ENCODE data around the gene SCD5.

The SCD5 gene

GRCh38 chr4:82792912-82793649 is 5.5 kb downstream of the SCD5 start:
- TF ChIP-seq POLR2AphosphoS5 (IDR thresholded peaks at IDR 0.05; ENCODE audit: low read depth, low read length) = no peak
- no peak for TF ChIP-seq TAF1 (IDR thresholded peaks at IDR 0.05; ENCODE audit: borderline replicate concordance, insufficient read depth, low read length)
- no peak for TF ChIP-seq FOXP2 (optimal IDR thresholded peaks at IDR 0.05; ENCODE audit: borderline replicate concordance, extremely low read depth, extremely low read length, insufficient read depth)
- TF ChIP-seq SIN3A (IDR thresholded peaks at IDR 0.05; ENCODE audit: borderline replicate concordance, insufficient read depth, low read length) = no peak
- no peak for TF ChIP-seq REST (IDR thresholded peaks at IDR 0.05; ENCODE audit: insufficient read depth in 1 of 2, low read depth in 2 of 2, low read length in 2 of 2)

GRCh38 chr4:82791179-82791578 is 7.4 kb downstream of the SCD5 start:
- TF ChIP-seq FOXP2 (optimal IDR thresholded peaks at IDR 0.05; ENCODE audit: borderline replicate concordance, extremely low read depth, extremely low read length, insufficient read depth) = no peak

DNA sequence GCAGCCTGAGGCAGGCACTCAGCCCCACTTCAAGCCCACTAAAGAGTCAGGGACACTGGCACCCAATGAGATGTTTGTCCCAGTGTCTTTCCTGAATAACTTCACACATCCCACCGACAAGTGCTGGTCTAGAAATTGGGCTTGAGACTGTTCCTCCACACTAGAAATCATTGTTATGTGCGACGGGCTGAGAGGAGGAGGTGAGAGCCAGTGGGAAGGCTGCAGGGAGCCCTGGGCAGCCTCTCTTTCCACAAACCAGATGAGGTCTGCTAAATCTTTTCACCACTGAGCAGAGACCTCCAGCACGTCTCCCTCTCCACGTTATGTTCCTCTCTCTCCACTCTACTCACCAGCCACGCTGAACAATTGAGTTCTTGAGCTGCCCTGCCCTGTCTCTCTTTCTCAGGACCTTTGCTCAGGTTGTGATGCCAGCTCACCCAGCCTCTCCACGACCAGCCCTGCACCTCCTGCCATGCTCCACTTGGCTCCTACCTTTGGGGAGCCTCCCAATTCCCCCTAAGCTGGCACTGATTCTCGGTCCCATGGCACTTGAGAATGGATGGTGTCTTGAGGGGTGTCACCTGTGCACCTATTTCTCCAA is 8.4 kb downstream of the SCD5 start:
- TF ChIP-seq REST (IDR thresholded peaks at IDR 0.05; ENCODE audit: insufficient read depth in 1 of 2, low read depth in 2 of 2, low read length in 2 of 2) (no peak), FOXP2 (optimal IDR thresholded peaks at IDR 0.05; ENCODE audit: borderline replicate concordance, extremely low read depth, extremely low read length, insufficient read depth) (no peak), POLR2AphosphoS5 (IDR thresholded peaks at IDR 0.05; ENCODE audit: low read depth, low read length) (no peak), TAF1 (IDR thresholded peaks at IDR 0.05; ENCODE audit: borderline replicate concordance, insufficient read depth, low read length) (no peak), SIN3A (IDR thresholded peaks at IDR 0.05; ENCODE audit: borderline replicate concordance, insufficient read depth, low read length) (no peak)

- TF ChIP-seq REST (IDR thresholded peaks at IDR 0.05; ENCODE audit: insufficient read depth in 1 of 2, low read depth in 2 of 2, low read length in 2 of 2) (no peak), SIN3A (IDR thresholded peaks at IDR 0.05; ENCODE audit: borderline replicate concordance, insufficient read depth, low read length) (no peak), TAF1 (IDR thresholded peaks at IDR 0.05; ENCODE audit: borderline replicate concordance, insufficient read depth, low read length) (no peak), POLR2AphosphoS5 (IDR thresholded peaks at IDR 0.05; ENCODE audit: low read depth, low read length) (no peak), FOXP2 (optimal IDR thresholded peaks at IDR 0.05; ENCODE audit: borderline replicate concordance, extremely low read depth, extremely low read length, insufficient read depth) (no peak)
These were observed 9.4 kb downstream of the SCD5 start for GRCh38 chr4:82789025-82789776.

GRCh38 chr4:82787342-82787741 is 11.3 kb downstream of the SCD5 start:
- TF ChIP-seq FOXP2 (optimal IDR thresholded peaks at IDR 0.05; ENCODE audit: borderline replicate concordance, extremely low read depth, extremely low read length, insufficient read depth) (no peak), REST (IDR thresholded peaks at IDR 0.05; ENCODE audit: insufficient read depth in 1 of 2, low read depth in 2 of 2, low read length in 2 of 2) (no peak), TAF1 (IDR thresholded peaks at IDR 0.05; ENCODE audit: borderline replicate concordance, insufficient read depth, low read length) (no peak), POLR2AphosphoS5 (IDR thresholded peaks at IDR 0.05; ENCODE audit: low read depth, low read length) (no peak), SIN3A (IDR thresholded peaks at IDR 0.05; ENCODE audit: borderline replicate concordance, insufficient read depth, low read length) (no peak)

Data from PFSK-1 (cell line).